ENCODE data around the gene FANCC. TPM values are rescaled to one million over a fixed set of nuclear protein-coding genes. Genes with fewer than 3 reads are reported as not detected.

FANCC gene
- total RNA-seq, 2 donors from 2014 or later = 17.6 to 23.5 TPM

DNA sequence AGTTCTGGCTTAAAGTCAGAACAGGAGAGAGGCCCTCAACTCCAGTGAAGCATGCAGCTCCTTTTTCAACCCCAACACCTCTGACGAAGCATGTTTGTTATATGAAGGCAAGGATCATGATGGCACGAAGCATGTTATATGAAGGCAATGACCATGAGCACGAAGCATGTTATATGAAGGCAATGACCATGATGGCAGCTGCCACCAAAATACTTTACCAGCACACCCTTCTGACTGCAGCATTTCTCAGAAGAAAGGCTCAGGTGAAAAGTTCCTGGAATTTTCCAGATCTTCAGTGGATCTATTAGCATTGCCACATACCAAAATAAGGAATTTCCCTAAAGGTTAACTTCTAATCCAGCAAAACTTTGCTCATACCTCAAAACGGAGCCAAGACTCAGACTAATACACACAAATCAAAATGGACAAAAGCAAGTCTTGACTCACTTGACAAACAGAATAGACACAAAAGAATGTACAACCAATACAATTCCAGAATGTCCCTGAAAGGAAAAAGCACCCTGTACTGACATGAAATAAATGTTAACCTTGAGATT, 217.4 kb downstream of the FANCC start:
- Histone ChIP-seq H3K9ac (ENCODE audit: extremely low read depth, low read length, poor library complexity, severe bottlenecking) (no peak overlapping the region), H3K27me3 (ENCODE audit: control insufficient read depth, insufficient read depth, low read length, poor library complexity, severe bottlenecking) (no peaks in the 10 kb centered on the region), H3K9me3 (ENCODE audit: control insufficient read depth, low read length) (no peaks in the 10 kb centered on the region), H3K36me3 (ENCODE audit: control insufficient read depth, insufficient read depth, low read length) (peaks cover 12% of the 10 kb centered on the region), H3K4me3 (ENCODE audit: low read length) (no peak overlapping the region), H3K4me1 (ENCODE audit: control insufficient read depth, insufficient read depth, low read length) (no peaks in the 10 kb centered on the region), H3K27ac (ENCODE audit: low read depth, low read length) (no peak overlapping the region)
- WGBS, 2 experiments (ENCODE audit: insufficient coverage in 1 of 2, insufficient read length in 1 of 2) = 97 to 100% methylated on average over 3 to 4 of the region's 4 CpGs
- Mint-ChIP-seq H3K4me3 (no peak overlapping the region), H3K27ac (no peak overlapping the region), H3K27me3 (ENCODE audit: insufficient read depth) (no peaks in the 10 kb centered on the region), H3K36me3 (ENCODE audit: low read depth) (peaks cover 16% of the 10 kb centered on the region), H3K4me1 (peaks cover 4% of the 10 kb centered on the region), H3K9me3 (no peaks in the 10 kb centered on the region)
- TF ChIP-seq, protein P1, sequence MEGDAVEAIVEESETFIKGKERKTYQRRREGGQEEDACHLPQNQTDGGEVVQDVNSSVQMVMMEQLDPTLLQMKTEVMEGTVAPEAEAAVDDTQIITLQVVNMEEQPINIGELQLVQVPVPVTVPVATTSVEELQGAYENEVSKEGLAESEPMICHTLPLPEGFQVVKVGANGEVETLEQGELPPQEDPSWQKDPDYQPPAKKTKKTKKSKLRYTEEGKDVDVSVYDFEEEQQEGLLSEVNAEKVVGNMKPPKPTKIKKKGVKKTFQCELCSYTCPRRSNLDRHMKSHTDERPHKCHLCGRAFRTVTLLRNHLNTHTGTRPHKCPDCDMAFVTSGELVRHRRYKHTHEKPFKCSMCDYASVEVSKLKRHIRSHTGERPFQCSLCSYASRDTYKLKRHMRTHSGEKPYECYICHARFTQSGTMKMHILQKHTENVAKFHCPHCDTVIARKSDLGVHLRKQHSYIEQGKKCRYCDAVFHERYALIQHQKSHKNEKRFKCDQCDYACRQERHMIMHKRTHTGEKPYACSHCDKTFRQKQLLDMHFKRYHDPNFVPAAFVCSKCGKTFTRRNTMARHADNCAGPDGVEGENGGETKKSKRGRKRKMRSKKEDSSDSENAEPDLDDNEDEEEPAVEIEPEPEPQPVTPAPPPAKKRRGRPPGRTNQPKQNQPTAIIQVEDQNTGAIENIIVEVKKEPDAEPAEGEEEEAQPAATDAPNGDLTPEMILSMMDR (conservative IDR thresholded peaks at IDR 0.05) = no peak
- no peak for DNase-seq

DNA sequence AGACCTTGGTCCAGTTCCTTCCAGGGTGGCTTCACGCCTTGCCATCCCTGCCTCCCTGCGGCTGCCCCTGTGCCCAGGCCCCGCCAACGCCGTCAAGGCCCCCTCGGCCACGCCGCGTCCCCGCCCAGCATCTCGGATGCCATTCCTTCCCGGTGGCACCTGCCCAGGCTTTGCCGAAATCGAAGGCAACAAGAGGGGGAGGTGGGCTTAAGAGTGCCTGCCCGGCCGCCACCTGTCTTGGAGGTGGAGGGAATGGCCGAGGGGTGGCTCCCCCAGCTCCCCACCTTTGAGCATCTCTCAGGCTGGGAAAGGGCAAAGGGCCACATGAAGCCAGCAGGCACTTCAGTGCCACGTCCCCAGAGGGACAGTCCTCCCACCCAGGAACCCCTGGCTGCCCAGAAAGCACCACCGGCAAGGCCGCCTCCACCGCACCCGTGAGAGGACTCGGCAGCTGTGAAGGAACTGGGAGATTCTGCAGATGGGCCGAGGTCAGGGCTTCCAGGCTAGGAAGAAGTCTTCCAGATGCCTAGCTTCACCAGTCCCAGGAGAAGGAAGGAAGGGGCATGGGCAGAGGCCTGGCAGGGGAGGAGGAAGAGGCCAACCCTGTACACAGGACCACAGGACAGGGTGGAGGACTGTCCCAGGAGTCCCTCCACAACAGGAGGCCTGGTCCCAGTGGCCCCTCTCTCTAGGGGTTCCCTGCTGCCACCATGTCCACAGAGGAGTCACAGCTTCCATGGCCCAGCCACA, 218.0 kb downstream of the FANCC start:
- Mint-ChIP-seq H3K36me3 (ENCODE audit: low read depth) (peaks cover 16% of the 10 kb centered on the region), H3K27me3 (ENCODE audit: insufficient read depth) (no peaks in the 10 kb centered on the region), H3K9me3 (no peaks in the 10 kb centered on the region), H3K27ac (no peak overlapping the region), H3K4me3 (no peak overlapping the region), H3K4me1 (peaks cover 4% of the 10 kb centered on the region)
- Histone ChIP-seq H3K9me3 (ENCODE audit: control insufficient read depth, low read length) (no peaks in the 10 kb centered on the region), H3K27me3 (ENCODE audit: control insufficient read depth, insufficient read depth, low read length, poor library complexity, severe bottlenecking) (no peaks in the 10 kb centered on the region), H3K9ac (ENCODE audit: extremely low read depth, low read length, poor library complexity, severe bottlenecking) (no peak overlapping the region), H3K4me3 (ENCODE audit: low read length) (no peak overlapping the region), H3K27ac (ENCODE audit: low read depth, low read length) (no peak overlapping the region), H3K4me1 (ENCODE audit: control insufficient read depth, insufficient read depth, low read length) (no peaks in the 10 kb centered on the region), H3K36me3 (ENCODE audit: control insufficient read depth, insufficient read depth, low read length) (peaks cover 12% of the 10 kb centered on the region)
- 94 to 100% methylated on average over 18 to 24 of the region's 24 CpGs for WGBS, 2 experiments (ENCODE audit: insufficient coverage in 1 of 2, insufficient read length in 1 of 2)
- TF ChIP-seq, protein P1 (conservative IDR thresholded peaks at IDR 0.05) = no peak
- no peak for DNase-seq

DNA sequence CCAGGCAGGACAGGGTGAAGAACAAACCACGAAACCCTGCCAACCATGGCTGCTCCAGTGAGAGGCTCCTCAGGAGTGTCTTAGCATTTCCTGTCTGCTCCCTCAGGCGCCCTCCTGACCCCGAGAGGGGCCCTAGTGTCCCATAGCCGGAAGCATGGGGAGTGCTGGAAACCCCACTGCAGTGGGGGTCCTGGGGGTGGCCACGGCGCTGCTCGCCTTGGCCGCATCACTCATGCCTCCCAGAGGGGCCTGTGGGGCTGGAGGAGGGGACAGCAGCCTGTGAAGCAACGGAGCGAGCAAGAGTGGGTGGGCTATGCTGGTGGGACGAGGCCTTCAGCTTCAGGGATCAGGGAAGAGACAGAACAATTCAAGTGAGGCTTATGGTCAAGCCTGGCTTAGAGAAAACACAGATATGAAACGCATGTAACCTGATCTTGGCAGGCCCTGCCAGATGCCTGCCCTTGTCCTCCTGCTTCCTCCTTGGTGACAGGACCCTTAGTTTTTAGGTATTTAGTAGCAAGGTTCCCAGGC, 219.1 kb downstream of the FANCC start:
- Mint-ChIP-seq H3K36me3 (ENCODE audit: low read depth) (peaks cover 16% of the 10 kb centered on the region), H3K27me3 (ENCODE audit: insufficient read depth) (no peaks in the 10 kb centered on the region), H3K9me3 (no peaks in the 10 kb centered on the region), H3K27ac (no peak overlapping the region), H3K4me1 (peaks cover 4% of the 10 kb centered on the region), H3K4me3 (no peak overlapping the region)
- H3K27ac ChIP-seq (ENCODE audit: low read depth, low read length) = no peak overlapping the region
- H3K27me3 ChIP-seq (ENCODE audit: control insufficient read depth, insufficient read depth, low read length, poor library complexity, severe bottlenecking) = no peaks in the 10 kb centered on the region
- no peak overlapping the region for H3K4me3 ChIP-seq (ENCODE audit: low read length)
- H3K4me1 ChIP-seq (ENCODE audit: control insufficient read depth, insufficient read depth, low read length) = no peaks in the 10 kb centered on the region
- no peak overlapping the region for H3K9ac ChIP-seq (ENCODE audit: extremely low read depth, low read length, poor library complexity, severe bottlenecking)
- TF ChIP-seq, protein P1 (conservative IDR thresholded peaks at IDR 0.05) = no peak
- 85 to 91% methylated on average over 4 to 12 of the region's 12 CpGs for WGBS, 2 experiments (ENCODE audit: insufficient coverage in 1 of 2, insufficient read length in 1 of 2)
- peaks cover 12% of the 10 kb centered on the region for H3K36me3 ChIP-seq (ENCODE audit: control insufficient read depth, insufficient read depth, low read length)
- DNase-seq = no peak
- no peaks in the 10 kb centered on the region for H3K9me3 ChIP-seq (ENCODE audit: control insufficient read depth, low read length)
